ENCODE measurements around the gene PIERCE2.

DNA sequence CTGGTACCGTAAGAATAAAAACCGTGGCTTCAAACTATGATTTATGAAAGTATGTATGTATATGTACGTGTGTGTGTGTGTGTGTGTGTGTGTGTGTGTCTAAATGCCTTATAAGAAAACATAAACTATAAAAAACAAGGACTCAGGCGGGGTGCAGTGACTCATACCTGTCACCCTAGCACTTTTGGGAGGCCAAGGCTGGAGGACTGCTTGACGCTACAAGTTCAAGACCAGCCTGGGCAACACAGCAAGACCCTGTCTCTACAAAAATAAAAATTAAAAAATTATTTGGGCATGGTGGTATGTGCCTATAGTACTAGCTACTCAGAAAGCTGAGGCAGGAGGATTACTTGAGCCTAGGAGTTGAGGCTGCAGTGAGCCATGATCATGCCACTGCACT is 29.2 kb upstream of the PIERCE2 start:
- TF ChIP-seq, protein P1, sequence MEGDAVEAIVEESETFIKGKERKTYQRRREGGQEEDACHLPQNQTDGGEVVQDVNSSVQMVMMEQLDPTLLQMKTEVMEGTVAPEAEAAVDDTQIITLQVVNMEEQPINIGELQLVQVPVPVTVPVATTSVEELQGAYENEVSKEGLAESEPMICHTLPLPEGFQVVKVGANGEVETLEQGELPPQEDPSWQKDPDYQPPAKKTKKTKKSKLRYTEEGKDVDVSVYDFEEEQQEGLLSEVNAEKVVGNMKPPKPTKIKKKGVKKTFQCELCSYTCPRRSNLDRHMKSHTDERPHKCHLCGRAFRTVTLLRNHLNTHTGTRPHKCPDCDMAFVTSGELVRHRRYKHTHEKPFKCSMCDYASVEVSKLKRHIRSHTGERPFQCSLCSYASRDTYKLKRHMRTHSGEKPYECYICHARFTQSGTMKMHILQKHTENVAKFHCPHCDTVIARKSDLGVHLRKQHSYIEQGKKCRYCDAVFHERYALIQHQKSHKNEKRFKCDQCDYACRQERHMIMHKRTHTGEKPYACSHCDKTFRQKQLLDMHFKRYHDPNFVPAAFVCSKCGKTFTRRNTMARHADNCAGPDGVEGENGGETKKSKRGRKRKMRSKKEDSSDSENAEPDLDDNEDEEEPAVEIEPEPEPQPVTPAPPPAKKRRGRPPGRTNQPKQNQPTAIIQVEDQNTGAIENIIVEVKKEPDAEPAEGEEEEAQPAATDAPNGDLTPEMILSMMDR (IDR thresholded peaks at IDR 0.05) = no peak
- TF ChIP-seq POLR2A (IDR thresholded peaks at IDR 0.05) (no peak), EP300 (IDR thresholded peaks at IDR 0.05) (no peak)

All from gastroesophageal sphincter (tissue), 3 donors.